Mesothelial cell of epicardium (in vitro differentiated cells): ENCODE data around the gene POLR2H. TPM values are rescaled to one million over a fixed set of nuclear protein-coding genes. Genes with fewer than 3 reads are reported as not detected.

Source experiments
- DNase-seq, 2 experiments: peaks; one replicate each; pipeline ENCODE4 v3.0.0; 2021; ENCODE audit warnings: low spot score in 2 of 2; ENCODE audit not compliant: unreplicated experiment in 2 of 2
- H3K27ac Mint-ChIP-seq: 2 replicates; pipeline ENCODE4 v1.8.0; 2021; ENCODE audit warnings: mixed read lengths
- H3K27me3 Mint-ChIP-seq: 2 replicates; pipeline ENCODE4 v1.8.0; 2021; ENCODE audit warnings: low read depth, mixed read lengths
- H3K36me3 Mint-ChIP-seq: 2 replicates; pipeline ENCODE4 v1.8.0; 2021; ENCODE audit warnings: mixed read lengths
- H3K4me1 Mint-ChIP-seq: 2 replicates; pipeline ENCODE4 v1.8.0; 2021; ENCODE audit warnings: mixed read lengths
- H3K4me3 Mint-ChIP-seq: 2 replicates; pipeline ENCODE4 v1.8.0; 2021; ENCODE audit warnings: mild to moderate bottlenecking, moderate library complexity, mixed read lengths
- H3K9me3 Mint-ChIP-seq: 2 replicates; pipeline ENCODE4 v1.8.0; 2021; ENCODE audit warnings: mixed read lengths
- CTCF ChIP-seq: fragments of 200-600 bp; sonication (generic); IDR thresholded peaks from one replicate; pipeline ENCODE4 v1.5.0; 2021; ENCODE audit warnings: antibody characterized with exemption; ENCODE audit not compliant: unreplicated experiment
- total RNA-seq: library from RNA; stranded (reverse); gene quantifications from 3 replicates; pipeline ENCODE4 v1.2.1, GENCODE V29; 2021

The POLR2H gene
- total RNA-seq, 1 donor from 2014 or later: 82.4 TPM

- peaks cover 37% of the 10 kb centered on the region for H3K27me3 Mint-ChIP-seq
Observed at GRCh38 chr3:184381261-184382224, 20.0 kb downstream of the POLR2H start.

GRCh38 chr3:184382326-184383032, 21.0 kb downstream of the POLR2H start:
- H3K4me3 Mint-ChIP-seq: no peak overlapping the region
- no peak for TF ChIP-seq CTCF
- no peak overlapping the region for H3K27ac Mint-ChIP-seq
- peaks cover 13% of the 10 kb centered on the region for H3K4me1 Mint-ChIP-seq
- H3K9me3 Mint-ChIP-seq: no peaks in the 10 kb centered on the region
- peaks cover 37% of the 10 kb centered on the region for H3K27me3 Mint-ChIP-seq
- H3K36me3 Mint-ChIP-seq: no peaks in the 10 kb centered on the region
- no peak for DNase-seq

More at GRCh38 chr3:184381261-184382224, 20.0 kb downstream of the POLR2H start:
- no peak for DNase-seq
- Mint-ChIP-seq H3K9me3 (no peaks in the 10 kb centered on the region), H3K27ac (no peak overlapping the region), H3K36me3 (no peaks in the 10 kb centered on the region), H3K4me3 (peak overlapping the region; percentile 55), H3K4me1 (peaks cover 13% of the 10 kb centered on the region)
- no peak for TF ChIP-seq CTCF

- Mint-ChIP-seq H3K27ac (no peak overlapping the region), H3K27me3 (peaks cover 37% of the 10 kb centered on the region), H3K4me3 (no peak overlapping the region), H3K36me3 (no peaks in the 10 kb centered on the region), H3K9me3 (no peaks in the 10 kb centered on the region), H3K4me1 (peaks cover 13% of the 10 kb centered on the region)
- TF ChIP-seq CTCF: no peak
- no peak for DNase-seq
Observed at GRCh38 chr3:184383033-184383740, 21.7 kb downstream of the POLR2H start.

- Mint-ChIP-seq H3K27ac (no peak overlapping the region), H3K4me3 (no peak overlapping the region), H3K36me3 (no peaks in the 10 kb centered on the region), H3K9me3 (no peaks in the 10 kb centered on the region), H3K27me3 (peaks cover 26% of the 10 kb centered on the region), H3K4me1 (peaks cover 3% of the 10 kb centered on the region)
- no peak for DNase-seq
- TF ChIP-seq CTCF: no peak
Observed at GRCh38 chr3:184384342-184384741, 22.8 kb downstream of the POLR2H start.

GRCh38 chr3:184384856-184385422, 23.4 kb downstream of the POLR2H start:
- no peak overlapping the region for H3K4me3 Mint-ChIP-seq
- DNase-seq: no peak
- H3K27me3 Mint-ChIP-seq: peaks cover 26% of the 10 kb centered on the region
- H3K27ac Mint-ChIP-seq: no peak overlapping the region
- TF ChIP-seq CTCF: no peak
- H3K36me3 Mint-ChIP-seq: no peaks in the 10 kb centered on the region
- no peaks in the 10 kb centered on the region for H3K9me3 Mint-ChIP-seq
- peaks cover 2% of the 10 kb centered on the region for H3K4me1 Mint-ChIP-seq
